Kidney epithelial cell (primary cell): ENCODE results near the gene ARFGAP2. TPM values are rescaled to one million over a fixed set of nuclear protein-coding genes. Genes with fewer than 3 reads are reported as not detected.

Experiments used
- DNase-seq: peaks from one replicate; pipeline ENCODE4 v3.0.0-alpha.2; 2010; ENCODE audit warnings: low read depth
- H3K27me3 ChIP-seq: 2 replicates; pipeline ENCODE4 v1.6.0; 2011; ENCODE audit warnings: low read length; ENCODE audit not compliant: control insufficient read depth, insufficient read depth
- H3K36me3 ChIP-seq: 2 replicates; pipeline ENCODE4 v1.5.1; 2011; ENCODE audit warnings: low read length; ENCODE audit not compliant: control insufficient read depth, insufficient read depth
- H3K4me3 ChIP-seq: 2 replicates; pipeline ENCODE4 v1.5.1; 2011; ENCODE audit warnings: low read depth, mild to moderate bottlenecking, control low read depth, low read length
- total RNA-seq: library from RNA; depleted of rRNA; stranded (reverse); fragments of >200 nt; gene quantifications from 2 replicates; pipeline ENCODE4 v1.2.3, GENCODE V29; 2015
- TF ChIP-seq, protein P1 (sequence below): IDR thresholded peaks from 2 replicates; pipeline ENCODE4 v1.5.1; 2011; ENCODE audit warnings: mild to moderate bottlenecking, moderate library complexity, low read length, control low read depth, inconsistent platforms; ENCODE audit not compliant: insufficient read depth, poor library complexity, severe bottlenecking

Gene ARFGAP2
- total RNA-seq, 1 donor from 2014 or later = 95.7 TPM

DNA sequence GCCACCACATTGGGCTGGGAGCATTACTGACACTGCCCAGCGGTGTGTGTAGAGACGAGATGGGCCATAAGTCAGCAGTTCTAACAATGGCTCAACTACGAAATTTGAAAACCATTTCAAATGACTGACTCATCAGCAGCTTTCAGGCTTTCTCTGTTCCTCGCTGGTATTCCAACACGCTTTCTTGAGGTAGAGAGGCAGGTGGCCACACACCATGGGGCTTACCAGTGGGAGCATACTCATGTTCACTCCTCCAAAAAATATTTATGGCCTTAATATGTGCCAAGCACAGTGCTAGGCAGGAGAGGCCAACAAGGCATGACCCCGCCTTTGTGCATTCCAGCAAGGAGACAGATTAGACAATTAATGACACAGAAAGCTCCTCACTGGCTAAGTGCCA is 20.3 kb downstream of the ARFGAP2 start:
- Histone ChIP-seq H3K36me3 (no peaks in the 10 kb centered on the region), H3K4me3 (no peak overlapping the region), H3K27me3 (no peaks in the 10 kb centered on the region)
- no peak for DNase-seq
- TF ChIP-seq, protein P1, sequence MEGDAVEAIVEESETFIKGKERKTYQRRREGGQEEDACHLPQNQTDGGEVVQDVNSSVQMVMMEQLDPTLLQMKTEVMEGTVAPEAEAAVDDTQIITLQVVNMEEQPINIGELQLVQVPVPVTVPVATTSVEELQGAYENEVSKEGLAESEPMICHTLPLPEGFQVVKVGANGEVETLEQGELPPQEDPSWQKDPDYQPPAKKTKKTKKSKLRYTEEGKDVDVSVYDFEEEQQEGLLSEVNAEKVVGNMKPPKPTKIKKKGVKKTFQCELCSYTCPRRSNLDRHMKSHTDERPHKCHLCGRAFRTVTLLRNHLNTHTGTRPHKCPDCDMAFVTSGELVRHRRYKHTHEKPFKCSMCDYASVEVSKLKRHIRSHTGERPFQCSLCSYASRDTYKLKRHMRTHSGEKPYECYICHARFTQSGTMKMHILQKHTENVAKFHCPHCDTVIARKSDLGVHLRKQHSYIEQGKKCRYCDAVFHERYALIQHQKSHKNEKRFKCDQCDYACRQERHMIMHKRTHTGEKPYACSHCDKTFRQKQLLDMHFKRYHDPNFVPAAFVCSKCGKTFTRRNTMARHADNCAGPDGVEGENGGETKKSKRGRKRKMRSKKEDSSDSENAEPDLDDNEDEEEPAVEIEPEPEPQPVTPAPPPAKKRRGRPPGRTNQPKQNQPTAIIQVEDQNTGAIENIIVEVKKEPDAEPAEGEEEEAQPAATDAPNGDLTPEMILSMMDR = no peak

DNA sequence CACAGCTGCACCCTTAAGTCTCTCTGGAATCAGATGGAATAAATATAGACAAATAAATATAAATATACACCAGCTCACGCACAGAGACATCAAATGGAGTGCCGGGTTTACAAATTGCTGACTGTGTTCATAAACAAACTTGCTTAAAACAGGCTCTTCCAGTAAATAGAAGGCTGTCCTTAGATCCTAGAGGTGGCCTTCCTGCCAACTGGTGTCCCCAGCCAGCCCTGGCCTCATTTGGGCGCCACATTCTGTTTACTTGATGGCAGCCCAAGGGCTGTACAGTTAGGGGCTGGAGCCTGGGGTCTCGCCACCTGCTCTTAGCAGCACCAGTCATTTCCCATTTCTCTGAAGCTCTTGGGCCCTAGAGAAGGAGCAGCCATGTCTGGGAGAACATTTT is 20.8 kb downstream of the ARFGAP2 start:
- no peaks in the 10 kb centered on the region for H3K27me3 ChIP-seq
- TF ChIP-seq, protein P1 = no peak
- H3K4me3 ChIP-seq = no peak overlapping the region
- no peak for DNase-seq
- H3K36me3 ChIP-seq = no peaks in the 10 kb centered on the region

DNA sequence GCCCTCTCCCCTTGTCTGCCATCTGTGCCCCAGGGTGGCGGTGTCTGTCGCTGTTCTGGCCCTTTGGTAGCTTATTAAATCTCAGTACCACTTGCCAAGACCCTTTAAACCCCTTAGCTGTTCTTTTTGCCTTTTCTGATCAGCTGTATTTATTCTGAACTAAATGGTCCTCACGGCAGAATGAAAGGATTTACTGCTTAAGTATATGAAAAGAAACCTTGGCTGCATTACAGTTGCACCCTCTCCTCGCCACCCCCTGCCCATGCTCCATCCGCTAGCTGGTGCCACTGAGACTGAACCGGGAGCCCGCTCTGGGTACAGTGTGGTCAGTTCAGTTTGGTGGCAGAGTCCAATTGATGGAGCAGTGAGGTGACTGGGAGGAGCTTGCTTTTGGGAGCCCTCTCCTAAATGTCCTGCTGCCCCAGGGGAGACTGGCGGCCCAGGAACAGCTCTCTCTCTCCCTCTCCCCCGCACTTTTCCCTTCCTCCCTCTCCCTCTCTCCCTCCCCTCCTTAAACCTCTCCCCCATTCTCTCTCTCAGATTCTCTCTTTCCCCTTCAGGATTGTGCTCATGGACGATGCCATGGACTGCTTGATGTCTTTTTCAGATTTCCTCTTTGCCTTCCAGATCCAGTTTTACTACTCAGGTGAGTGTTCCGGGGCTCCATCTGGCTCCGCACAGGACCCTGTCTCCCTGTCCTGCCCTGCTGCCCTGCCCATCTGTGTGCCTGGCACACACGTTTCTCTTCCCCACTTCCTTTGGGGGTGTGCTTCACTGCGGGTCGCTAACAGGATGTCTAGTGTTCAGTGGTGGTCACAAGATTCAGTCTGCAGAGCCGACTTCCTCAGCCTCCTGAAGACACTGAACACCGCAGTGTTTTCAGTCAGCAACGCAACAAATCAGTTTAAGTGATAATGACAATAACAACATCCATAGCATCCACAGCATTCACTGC is 21.8 kb downstream of the ARFGAP2 start:
- no peaks in the 10 kb centered on the region for H3K36me3 ChIP-seq
- no peak for DNase-seq
- H3K27me3 ChIP-seq = no peaks in the 10 kb centered on the region
- no peak overlapping the region for H3K4me3 ChIP-seq
- TF ChIP-seq, protein P1 = no peak

- H3K36me3 ChIP-seq = no peaks in the 10 kb centered on the region
- no peaks in the 10 kb centered on the region for H3K27me3 ChIP-seq
- TF ChIP-seq, protein P1 = peak; percentile 94
- DNase-seq = no peak
- no peak overlapping the region for H3K4me3 ChIP-seq
Observed at GRCh38 chr11:47152953-47153950, 23.4 kb downstream of the ARFGAP2 start.

DNA sequence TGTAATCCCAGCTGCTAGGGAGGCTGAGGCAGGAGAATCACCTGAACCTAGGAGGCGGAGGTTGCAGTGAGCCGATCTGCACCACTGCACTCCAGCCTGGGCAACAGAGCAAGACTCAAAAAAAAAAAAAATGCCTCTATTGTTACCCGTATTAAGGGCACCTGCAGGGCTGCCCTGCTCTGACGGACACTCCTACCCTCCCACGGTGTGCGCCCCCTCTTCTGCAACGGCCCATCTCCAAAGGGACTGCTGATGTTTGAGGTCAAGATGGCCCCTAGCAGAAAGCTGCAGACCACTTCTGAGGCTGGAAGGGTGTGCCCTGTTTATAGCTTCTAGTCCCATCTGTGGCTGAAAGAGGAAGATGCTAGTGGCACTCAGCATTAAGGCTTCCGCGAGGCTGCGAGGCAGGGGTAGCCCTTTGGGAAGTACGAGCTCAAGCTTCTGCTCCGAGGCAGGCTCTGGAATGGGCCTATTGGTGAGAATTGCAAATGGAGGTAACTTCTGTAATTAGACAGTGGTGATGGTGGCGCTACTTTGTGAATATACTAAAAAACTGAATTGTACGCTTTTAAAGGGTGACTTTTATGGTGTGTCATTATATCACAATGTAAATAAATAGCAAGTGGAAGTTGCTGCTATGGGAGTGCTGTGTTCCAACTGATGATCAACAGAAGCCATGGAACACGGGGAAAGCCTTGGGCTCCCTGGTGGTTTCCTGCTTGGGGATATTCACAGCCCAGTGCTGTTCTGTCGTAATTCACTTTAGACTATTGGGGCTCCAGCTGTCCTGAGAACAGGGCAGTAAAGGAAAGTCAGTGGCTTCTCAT is 24.3 kb downstream of the ARFGAP2 start:
- H3K4me3 ChIP-seq = no peak overlapping the region
- TF ChIP-seq, protein P1 = no peak
- no peak for DNase-seq
- no peaks in the 10 kb centered on the region for H3K27me3 ChIP-seq
- no peaks in the 10 kb centered on the region for H3K36me3 ChIP-seq
